Stomach (tissue), 9 donors: ENCODE data around the gene MED13L. TPM values are rescaled to one million over a fixed set of nuclear protein-coding genes. Genes with fewer than 3 reads are reported as not detected.

ENCODE experiments used
- DNase-seq, 2 donors: peaks; one replicate each; pipeline versions ENCODE4 v3.0.0 to v3.0.0-alpha.2; 2013 to 2019
- H3K27ac ChIP-seq, 5 donors: fragments of 200-600 bp in 4 of 5; sonication (generic) in 4 of 5; one replicate each; pipeline ENCODE4 v1.5.1; 2013 to 2019; ENCODE audit warnings: mild to moderate bottlenecking in 1 of 5, moderate library complexity in 1 of 5
- H3K27me3 ChIP-seq, 3 donors: fragments of 200-600 bp; sonication (generic); one replicate each; pipeline ENCODE4 v1.5.1; 2017 to 2019; ENCODE audit warnings: mixed run types in 1 of 3
- H3K36me3 ChIP-seq, 4 donors: fragments of 200-600 bp; sonication (generic); 1 replicate in 3 of 4; 2 replicates in 1 of 4; pipeline ENCODE4 v1.5.1; 2016 to 2019
- H3K4me1 ChIP-seq, 4 donors: fragments of 200-600 bp; sonication (generic); one replicate each; pipeline ENCODE4 v1.5.1; 2016 to 2019
- H3K4me3 ChIP-seq, 4 donors: fragments of 200-600 bp; sonication (generic) in 3 of 4; one replicate each; pipeline ENCODE4 v1.5.1; 2016 to 2019; ENCODE audit warnings: mild to moderate bottlenecking in 1 of 4
- H3K9me3 ChIP-seq, 4 donors: fragments of 200-600 bp; sonication (generic); one replicate each; pipeline ENCODE4 v1.5.1; 2016 to 2019
- CTCF ChIP-seq, 7 experiments: fragments of 450-650 bp in 4 of 7; fragments of 200-600 bp in 3 of 7; sonication (generic) in 3 of 7; IDR thresholded peaks; one replicate each; pipeline ENCODE4 v1.5.1; 2016 to 2019; ENCODE audit warnings: antibody characterized with exemption in 7 of 7, control low read depth in 2 of 7, mild to moderate bottlenecking in 1 of 7
- EP300 ChIP-seq: sonication (generic); formaldehyde crosslinking; IDR thresholded peaks from one replicate; pipeline ENCODE4 v1.6.1; 2017; ENCODE audit warnings: antibody characterized with exemption
- POLR2A ChIP-seq, 4 donors: fragments of 450-650 bp; IDR thresholded peaks; one replicate each; pipeline ENCODE4 v1.6.1; 2016; ENCODE audit warnings: antibody characterized with exemption in 4 of 4, control low read depth in 2 of 4, mild to moderate bottlenecking in 1 of 4, moderate library complexity in 1 of 4
- POLR2AphosphoS5 ChIP-seq, 3 donors: sonication (generic); formaldehyde crosslinking; IDR thresholded peaks; one replicate each; pipeline ENCODE4 v1.6.1; 2016; ENCODE audit warnings: antibody characterized with exemption in 3 of 3
- WGBS, 5 donors: extraction: QIAGEN DNeasy Blood & Tissue Kit in 3 of 5; methylation state at CpG; one replicate each; pipeline versions ENCODE4 v1.1.5 to v1.1.7; 2013 to 2018; 5-methylcytosine and 5-hydroxymethylcytosine counted together
- intact Hi-C: fragments of 100-400 bp; cut with DNase I; formaldehyde crosslinking; loops from one replicate; pipeline ENCODE4 v1.15.1; 2023; ENCODE audit warnings: low total_unique reads
- polyA plus RNA-seq, 3 donors: library from polyadenylated mRNA; stranded (reverse); fragments of 200-250 nt; gene quantifications; one replicate each; pipeline ENCODE4 v1.2.3, GENCODE V29; 2013
- total RNA-seq, 5 donors: library from RNA; depleted of rRNA; stranded (reverse); fragments of >200 nt; gene quantifications; one replicate each; pipeline versions ENCODE4 v1.1.0 to v1.2.3, GENCODE V29; 2014 to 2016
- donor health status: healthy with polysubstance abuse.
- donor health status: Bipolar disorder and iron deficiency.
- donor health status: healthy.

Gene MED13L
- total and polyA plus RNA-seq, 8 donors, result 10.4 to 305 (median 72.7) TPM

GRCh38 chr12:116308647-116309046 is 31.2 kb upstream of the MED13L start:
- Histone ChIP-seq H3K27ac (no peak overlapping the region), H3K36me3 (no peaks in the 10 kb centered on the region), H3K4me1 (peaks cover 0 to 4% (median 2%) of the 10 kb centered on the region in 4 donors), H3K9me3 (peaks cover 0 to 4% (median 0%) of the 10 kb centered on the region in 4 donors), H3K4me3 (no peak overlapping the region), H3K27me3 (no peaks in the 10 kb centered on the region)
- DNase-seq, result no peak
- intact Hi-C loops, result no loop called here
- no peak for TF ChIP-seq CTCF (IDR thresholded peaks at IDR 0.05)
- no peak for TF ChIP-seq POLR2A (IDR thresholded peaks at IDR 0.05)
- no peak for TF ChIP-seq POLR2AphosphoS5 (IDR thresholded peaks at IDR 0.05)
- TF ChIP-seq EP300, result no peak
- 84 to 89% (median 86%) methylated on average over 7 of the region's 7 CpGs for WGBS, 5 donors

GRCh38 chr12:116306968-116307367 is 29.5 kb upstream of the MED13L start:
- TF ChIP-seq POLR2A (IDR thresholded peaks at IDR 0.05) (no peak), EP300 (no peak), POLR2AphosphoS5 (IDR thresholded peaks at IDR 0.05) (no peak), CTCF (IDR thresholded peaks at IDR 0.05) (no peak)
- Histone ChIP-seq H3K4me1 (peaks cover 0 to 10% (median 2%) of the 10 kb centered on the region in 4 donors), H3K36me3 (no peaks in the 10 kb centered on the region), H3K4me3 (no peak overlapping the region), H3K27ac (no peak overlapping the region), H3K27me3 (no peaks in the 10 kb centered on the region), H3K9me3 (peaks cover 0 to 4% (median 0%) of the 10 kb centered on the region in 4 donors)
- WGBS, 5 donors, result 86 to 97% (median 94%) methylated on average over 3 of the region's 3 CpGs
- DNase-seq, result no peak
- intact Hi-C loops, result no loop called here

- Histone ChIP-seq H3K4me1 (peaks cover 0 to 10% (median 2%) of the 10 kb centered on the region in 4 donors), H3K27me3 (no peaks in the 10 kb centered on the region), H3K27ac (no peak overlapping the region), H3K4me3 (no peak overlapping the region), H3K36me3 (no peaks in the 10 kb centered on the region), H3K9me3 (peaks cover 0 to 4% (median 0%) of the 10 kb centered on the region in 4 donors)
- DNase-seq, result no peak
- TF ChIP-seq EP300 (no peak), CTCF (IDR thresholded peaks at IDR 0.05) (no peak), POLR2A (IDR thresholded peaks at IDR 0.05) (no peak), POLR2AphosphoS5 (IDR thresholded peaks at IDR 0.05) (no peak)
- intact Hi-C loops, result no loop called here
- WGBS, 5 donors, result 82 to 92% (median 87%) methylated on average over 5 of the region's 5 CpGs
Measured at GRCh38 chr12:116306506-116306905, 29.0 kb upstream of the MED13L start.

GRCh38 chr12:116304621-116305020 is 27.1 kb upstream of the MED13L start:
- Histone ChIP-seq H3K36me3 (no peaks in the 10 kb centered on the region), H3K9me3 (peaks cover 0 to 4% (median 0%) of the 10 kb centered on the region in 4 donors), H3K27ac (no peak overlapping the region), H3K4me3 (no peak overlapping the region), H3K27me3 (no peaks in the 10 kb centered on the region), H3K4me1 (peaks cover 2 to 19% (median 11%) of the 10 kb centered on the region in 4 donors)
- intact Hi-C loops, result no loop called here
- no peak for TF ChIP-seq EP300
- TF ChIP-seq POLR2A (IDR thresholded peaks at IDR 0.05), result no peak
- no peak for TF ChIP-seq CTCF (IDR thresholded peaks at IDR 0.05)
- TF ChIP-seq POLR2AphosphoS5 (IDR thresholded peaks at IDR 0.05), result no peak
- no peak for DNase-seq
- WGBS, 5 donors, result 94 to 97% (median 96%) methylated on average over 4 of the region's 4 CpGs
